Measurements from ENCODE around the gene CUEDC1.

DNA sequence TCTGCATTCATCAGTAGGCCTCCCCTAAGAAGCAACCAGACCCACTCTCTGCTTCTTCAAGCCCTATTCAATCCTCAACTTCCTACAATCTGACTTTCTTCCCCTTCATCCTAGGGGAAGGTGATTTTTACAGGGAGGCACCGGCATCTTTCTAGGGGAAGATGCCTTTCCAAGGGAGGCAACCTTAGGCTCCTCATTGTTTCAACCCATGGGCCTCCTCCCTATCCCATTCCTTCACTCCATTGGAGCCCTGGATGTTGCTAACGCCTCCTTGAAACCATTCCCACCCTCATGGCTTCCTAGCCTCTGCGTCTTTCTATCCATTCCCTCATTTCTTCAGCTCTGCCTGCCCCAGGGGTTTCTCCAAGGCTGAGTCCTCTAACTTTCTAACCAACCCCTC lies 2.7 kb upstream of the CUEDC1 start:
- TF ChIP-seq ZFP36 (IDR thresholded peaks at IDR 0.05; ENCODE audit: borderline replicate concordance, low read depth, low read length, partially characterized antibody), result no peak
- TF ChIP-seq, protein P1, sequence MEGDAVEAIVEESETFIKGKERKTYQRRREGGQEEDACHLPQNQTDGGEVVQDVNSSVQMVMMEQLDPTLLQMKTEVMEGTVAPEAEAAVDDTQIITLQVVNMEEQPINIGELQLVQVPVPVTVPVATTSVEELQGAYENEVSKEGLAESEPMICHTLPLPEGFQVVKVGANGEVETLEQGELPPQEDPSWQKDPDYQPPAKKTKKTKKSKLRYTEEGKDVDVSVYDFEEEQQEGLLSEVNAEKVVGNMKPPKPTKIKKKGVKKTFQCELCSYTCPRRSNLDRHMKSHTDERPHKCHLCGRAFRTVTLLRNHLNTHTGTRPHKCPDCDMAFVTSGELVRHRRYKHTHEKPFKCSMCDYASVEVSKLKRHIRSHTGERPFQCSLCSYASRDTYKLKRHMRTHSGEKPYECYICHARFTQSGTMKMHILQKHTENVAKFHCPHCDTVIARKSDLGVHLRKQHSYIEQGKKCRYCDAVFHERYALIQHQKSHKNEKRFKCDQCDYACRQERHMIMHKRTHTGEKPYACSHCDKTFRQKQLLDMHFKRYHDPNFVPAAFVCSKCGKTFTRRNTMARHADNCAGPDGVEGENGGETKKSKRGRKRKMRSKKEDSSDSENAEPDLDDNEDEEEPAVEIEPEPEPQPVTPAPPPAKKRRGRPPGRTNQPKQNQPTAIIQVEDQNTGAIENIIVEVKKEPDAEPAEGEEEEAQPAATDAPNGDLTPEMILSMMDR (CRISPR knock-in tag; IDR thresholded peaks at IDR 0.05), result no peak
- no peak for TF ChIP-seq ZNF563 (CRISPR knock-in tag; IDR thresholded peaks at IDR 0.05)
- TF ChIP-seq POLR2AphosphoS5 (IDR thresholded peaks at IDR 0.05; ENCODE audit: low read depth, low read length), result no peak
- no peak for TF ChIP-seq ZNF772 (CRISPR knock-in tag; IDR thresholded peaks at IDR 0.05)
- TF ChIP-seq, protein P2, sequence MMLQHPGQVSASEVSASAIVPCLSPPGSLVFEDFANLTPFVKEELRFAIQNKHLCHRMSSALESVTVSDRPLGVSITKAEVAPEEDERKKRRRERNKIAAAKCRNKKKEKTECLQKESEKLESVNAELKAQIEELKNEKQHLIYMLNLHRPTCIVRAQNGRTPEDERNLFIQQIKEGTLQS (CRISPR knock-in tag; IDR thresholded peaks at IDR 0.05), result no peak
- TF ChIP-seq TAF1 (CRISPR knock-in tag; IDR thresholded peaks at IDR 0.05), result no peak

Measured in HepG2 (cell line).